Fibroblast of lung (primary cell): ENCODE data around the gene HIRA. TPM values are rescaled to one million over a fixed set of nuclear protein-coding genes. Genes with fewer than 3 reads are reported as not detected.

Source experiments
- DNase-seq, 2 donors: peaks; one replicate each; pipeline versions ENCODE4 v3.0.0 to v3.0.0-alpha.2; 2010; ENCODE audit warnings: low read depth in 2 of 2
- H2AFZ ChIP-seq: 2 replicates; pipeline ENCODE4 v1.5.1; 2012; ENCODE audit warnings: low read length, control low read depth, inconsistent platforms
- H3K27ac ChIP-seq: 2 replicates; pipeline ENCODE4 v1.5.1; 2011; ENCODE audit warnings: low read length, control low read depth; ENCODE audit not compliant: insufficient read depth
- H3K27me3 ChIP-seq: 2 replicates; pipeline ENCODE4 v1.5.1; 2011; ENCODE audit warnings: mild to moderate bottlenecking, low read length; ENCODE audit not compliant: control insufficient read depth, insufficient read depth
- H3K36me3 ChIP-seq: 2 replicates; pipeline ENCODE4 v1.5.1; 2011; ENCODE audit warnings: low read length; ENCODE audit not compliant: control insufficient read depth, insufficient read depth
- H3K4me1 ChIP-seq: 2 replicates; pipeline ENCODE4 v1.5.1; 2011; ENCODE audit warnings: low read length; ENCODE audit not compliant: control insufficient read depth, insufficient read depth; ENCODE audit errors: extremely low read depth
- H3K4me2 ChIP-seq: 2 replicates; pipeline ENCODE4 v1.5.1; 2011; ENCODE audit warnings: low read length, control low read depth; ENCODE audit not compliant: insufficient read depth; ENCODE audit errors: extremely low read depth
- H3K4me3 ChIP-seq, 4 experiments: fragments of 200-600 bp in 1 of 4; sonication (generic) in 1 of 4; replicated peaks in 1 of 4; 2 replicates each; pipeline ENCODE4 v1.5.1; 2011 to 2016; ENCODE audit warnings: low read length in 4 of 4, low read depth in 3 of 4, mild to moderate bottlenecking in 3 of 4, control low read depth in 2 of 4, inconsistent platforms in 1 of 4, mixed read lengths in 1 of 4; ENCODE audit not compliant: insufficient read depth in 1 of 4; ENCODE audit errors: control extremely low read depth in 1 of 4
- H3K79me2 ChIP-seq: 2 replicates; pipeline ENCODE4 v1.5.1; 2012; ENCODE audit warnings: mild to moderate bottlenecking, low read length, inconsistent platforms; ENCODE audit not compliant: control insufficient read depth, insufficient read depth
- H3K9ac ChIP-seq: 2 replicates; pipeline ENCODE4 v1.5.1; 2011; ENCODE audit warnings: mild to moderate bottlenecking, low read length, control low read depth; ENCODE audit not compliant: insufficient read depth
- H3K9me3 ChIP-seq: 2 replicates; pipeline ENCODE4 v1.5.1; 2012; ENCODE audit warnings: low read depth, low read length; ENCODE audit not compliant: control insufficient read depth, insufficient read depth
- H4K20me1 ChIP-seq: 2 replicates; pipeline ENCODE4 v1.5.1; 2011; ENCODE audit warnings: low read length; ENCODE audit not compliant: control insufficient read depth, insufficient read depth; ENCODE audit errors: extremely low read depth
- CTCF ChIP-seq, 2 donors: IDR thresholded peaks in 1 of 2; conservative IDR thresholded peaks in 1 of 2; 1 replicate in 1 of 2; 2 replicates in 1 of 2; pipeline ENCODE4 v1.5.1; 2011 to 2012; ENCODE audit warnings: low read length in 2 of 2, control low read depth in 1 of 2, inconsistent platforms in 1 of 2, low read depth in 1 of 2, mild to moderate bottlenecking in 1 of 2
- EZH2 ChIP-seq: IDR thresholded peaks from 2 replicates; pipeline ENCODE4 v1.5.1; 2012; ENCODE audit warnings: low read length, control low read depth, mild to moderate bottlenecking; ENCODE audit errors: missing control alignments
- polyA plus RNA-seq, 2 donors: library from polyadenylated mRNA; depleted of rRNA in 1 of 2; stranded (reverse) in 1 of 2; unstranded in 1 of 2; fragments of >200 nt; gene quantifications; 2 replicates each; pipeline ENCODE4 v1.2.1, GENCODE V29; 2011 to 2012; ENCODE audit warnings: missing spikeins in 1 of 2
- total RNA-seq: library from RNA; depleted of rRNA; stranded (reverse); fragments of >200 nt; gene quantifications from 2 replicates; pipeline ENCODE4 v1.2.1, GENCODE V29; 2014

The HIRA gene
- total and polyA plus RNA-seq, 2 donors (not counting 1 experiment from before 2014, with no cell fraction given): 19.2 to 20.5 TPM

GRCh38 chr22:19478045-19478900, 46.7 kb upstream of the HIRA start:
- H2AFZ ChIP-seq: peak overlapping the region; percentile 34

GRCh38 chr22:19477321-19478044, 46.0 kb upstream of the HIRA start:
- DNase-seq: peak; percentile 9 to 50
- H3K9ac ChIP-seq: peak overlapping the region; percentile 63
- peaks cover 52% of the 10 kb centered on the region for H3K79me2 ChIP-seq
- peaks cover 11% of the 10 kb centered on the region for H3K4me1 ChIP-seq
- no peak overlapping the region for H2AFZ ChIP-seq
- peak overlapping the region; percentile 80 to 98 (median 89) for H3K4me3 ChIP-seq
- peak overlapping the region; percentile 91 for H3K27ac ChIP-seq
- peaks cover 6% of the 10 kb centered on the region for H3K36me3 ChIP-seq
- H4K20me1 ChIP-seq: no peaks in the 10 kb centered on the region
- H3K4me2 ChIP-seq: peak overlapping the region; percentile 99
- TF ChIP-seq EZH2: no peak
- TF ChIP-seq CTCF (conservative IDR thresholded peaks at IDR 0.05 in 1 of 2, IDR thresholded peaks at IDR 0.05 in 1 of 2; ENCODE audit: low read depth in 1 of 2, low read length in 2 of 2): peak in 1 of 2 donors; percentile 31
- no peaks in the 10 kb centered on the region for H3K9me3 ChIP-seq
- H3K27me3 ChIP-seq: no peaks in the 10 kb centered on the region

More at GRCh38 chr22:19478045-19478900, 46.7 kb upstream of the HIRA start:
- Histone ChIP-seq H3K27me3 (no peaks in the 10 kb centered on the region), H3K79me2 (peaks cover 52% of the 10 kb centered on the region), H3K9ac (peak overlapping the region; percentile 63), H3K27ac (peak overlapping the region; percentile 91), H3K4me2 (peak overlapping the region; percentile 99), H3K36me3 (peaks cover 4% of the 10 kb centered on the region), H4K20me1 (no peaks in the 10 kb centered on the region), H3K4me1 (peaks cover 11% of the 10 kb centered on the region), H3K4me3 (peak overlapping the region; percentile 80 to 98 (median 89)), H3K9me3 (no peaks in the 10 kb centered on the region)
- DNase-seq: no peak
- TF ChIP-seq EZH2 (no peak), CTCF (conservative IDR thresholded peaks at IDR 0.05 in 1 of 2, IDR thresholded peaks at IDR 0.05 in 1 of 2; ENCODE audit: low read depth in 1 of 2, low read length in 2 of 2) (no peak)

GRCh38 chr22:19476023-19476422, 44.5 kb upstream of the HIRA start:
- H3K9me3 ChIP-seq: no peaks in the 10 kb centered on the region
- DNase-seq: no peak
- H3K27ac ChIP-seq: no peak overlapping the region
- H3K4me2 ChIP-seq: no peak overlapping the region
- H4K20me1 ChIP-seq: no peaks in the 10 kb centered on the region
- no peaks in the 10 kb centered on the region for H3K27me3 ChIP-seq
- H3K4me1 ChIP-seq: peaks cover 11% of the 10 kb centered on the region
- H2AFZ ChIP-seq: no peak overlapping the region
- no peak for TF ChIP-seq EZH2
- H3K4me3 ChIP-seq: no peak overlapping the region
- H3K9ac ChIP-seq: no peak overlapping the region
- peaks cover 54% of the 10 kb centered on the region for H3K79me2 ChIP-seq
- peaks cover 14% of the 10 kb centered on the region for H3K36me3 ChIP-seq
